Measurements from ENCODE around the gene GSTCD.

DNA sequence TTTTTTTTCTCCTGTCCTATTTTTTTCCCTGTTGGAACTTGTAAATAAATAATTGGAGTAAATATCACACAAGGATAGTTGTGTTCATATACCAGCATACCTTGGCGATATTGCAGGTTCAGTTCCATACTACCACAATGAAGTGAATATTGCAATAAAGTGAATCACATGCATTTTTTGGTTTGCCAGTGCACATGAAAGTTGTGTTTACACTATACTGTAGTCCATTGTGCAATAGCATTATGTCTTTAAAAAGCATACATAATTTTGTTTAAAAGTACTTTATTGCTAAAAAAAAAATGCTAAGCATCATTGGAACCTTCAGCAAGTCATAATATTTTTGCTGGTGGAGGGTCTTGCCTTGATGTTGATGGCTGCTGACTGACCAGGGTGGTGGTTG lies 88.6 kb downstream of the GSTCD start:
- TF ChIP-seq, protein P1, sequence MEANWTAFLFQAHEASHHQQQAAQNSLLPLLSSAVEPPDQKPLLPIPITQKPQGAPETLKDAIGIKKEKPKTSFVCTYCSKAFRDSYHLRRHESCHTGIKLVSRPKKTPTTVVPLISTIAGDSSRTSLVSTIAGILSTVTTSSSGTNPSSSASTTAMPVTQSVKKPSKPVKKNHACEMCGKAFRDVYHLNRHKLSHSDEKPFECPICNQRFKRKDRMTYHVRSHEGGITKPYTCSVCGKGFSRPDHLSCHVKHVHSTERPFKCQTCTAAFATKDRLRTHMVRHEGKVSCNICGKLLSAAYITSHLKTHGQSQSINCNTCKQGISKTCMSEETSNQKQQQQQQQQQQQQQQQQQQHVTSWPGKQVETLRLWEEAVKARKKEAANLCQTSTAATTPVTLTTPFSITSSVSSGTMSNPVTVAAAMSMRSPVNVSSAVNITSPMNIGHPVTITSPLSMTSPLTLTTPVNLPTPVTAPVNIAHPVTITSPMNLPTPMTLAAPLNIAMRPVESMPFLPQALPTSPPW (CRISPR knock-in tag; IDR thresholded peaks at IDR 0.05) = no peak
- TF ChIP-seq, protein P2, sequence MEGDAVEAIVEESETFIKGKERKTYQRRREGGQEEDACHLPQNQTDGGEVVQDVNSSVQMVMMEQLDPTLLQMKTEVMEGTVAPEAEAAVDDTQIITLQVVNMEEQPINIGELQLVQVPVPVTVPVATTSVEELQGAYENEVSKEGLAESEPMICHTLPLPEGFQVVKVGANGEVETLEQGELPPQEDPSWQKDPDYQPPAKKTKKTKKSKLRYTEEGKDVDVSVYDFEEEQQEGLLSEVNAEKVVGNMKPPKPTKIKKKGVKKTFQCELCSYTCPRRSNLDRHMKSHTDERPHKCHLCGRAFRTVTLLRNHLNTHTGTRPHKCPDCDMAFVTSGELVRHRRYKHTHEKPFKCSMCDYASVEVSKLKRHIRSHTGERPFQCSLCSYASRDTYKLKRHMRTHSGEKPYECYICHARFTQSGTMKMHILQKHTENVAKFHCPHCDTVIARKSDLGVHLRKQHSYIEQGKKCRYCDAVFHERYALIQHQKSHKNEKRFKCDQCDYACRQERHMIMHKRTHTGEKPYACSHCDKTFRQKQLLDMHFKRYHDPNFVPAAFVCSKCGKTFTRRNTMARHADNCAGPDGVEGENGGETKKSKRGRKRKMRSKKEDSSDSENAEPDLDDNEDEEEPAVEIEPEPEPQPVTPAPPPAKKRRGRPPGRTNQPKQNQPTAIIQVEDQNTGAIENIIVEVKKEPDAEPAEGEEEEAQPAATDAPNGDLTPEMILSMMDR (IDR thresholded peaks at IDR 0.05 in 2 of 3, conservative IDR thresholded peaks at IDR 0.05 in 1 of 3; ENCODE audit: insufficient read depth in 2 of 3, low read depth in 1 of 3, low read length in 3 of 3) = no peak
